ENCODE results near the gene NUMBL. TPM values are rescaled to one million over a fixed set of nuclear protein-coding genes. Genes with fewer than 3 reads are reported as not detected.
A peak's percentile ranks its signal among the peaks of the same experiment; 100 is the strongest.
"Not testable (repeated sequence)": the region's sequence is repeated elsewhere in the genome, so short reads cannot be mapped to it uniquely, and the experiment has no call there.

The NUMBL gene
- total and polyA plus RNA-seq, 2 donors, result 2.0 to 15.3 TPM

DNA sequence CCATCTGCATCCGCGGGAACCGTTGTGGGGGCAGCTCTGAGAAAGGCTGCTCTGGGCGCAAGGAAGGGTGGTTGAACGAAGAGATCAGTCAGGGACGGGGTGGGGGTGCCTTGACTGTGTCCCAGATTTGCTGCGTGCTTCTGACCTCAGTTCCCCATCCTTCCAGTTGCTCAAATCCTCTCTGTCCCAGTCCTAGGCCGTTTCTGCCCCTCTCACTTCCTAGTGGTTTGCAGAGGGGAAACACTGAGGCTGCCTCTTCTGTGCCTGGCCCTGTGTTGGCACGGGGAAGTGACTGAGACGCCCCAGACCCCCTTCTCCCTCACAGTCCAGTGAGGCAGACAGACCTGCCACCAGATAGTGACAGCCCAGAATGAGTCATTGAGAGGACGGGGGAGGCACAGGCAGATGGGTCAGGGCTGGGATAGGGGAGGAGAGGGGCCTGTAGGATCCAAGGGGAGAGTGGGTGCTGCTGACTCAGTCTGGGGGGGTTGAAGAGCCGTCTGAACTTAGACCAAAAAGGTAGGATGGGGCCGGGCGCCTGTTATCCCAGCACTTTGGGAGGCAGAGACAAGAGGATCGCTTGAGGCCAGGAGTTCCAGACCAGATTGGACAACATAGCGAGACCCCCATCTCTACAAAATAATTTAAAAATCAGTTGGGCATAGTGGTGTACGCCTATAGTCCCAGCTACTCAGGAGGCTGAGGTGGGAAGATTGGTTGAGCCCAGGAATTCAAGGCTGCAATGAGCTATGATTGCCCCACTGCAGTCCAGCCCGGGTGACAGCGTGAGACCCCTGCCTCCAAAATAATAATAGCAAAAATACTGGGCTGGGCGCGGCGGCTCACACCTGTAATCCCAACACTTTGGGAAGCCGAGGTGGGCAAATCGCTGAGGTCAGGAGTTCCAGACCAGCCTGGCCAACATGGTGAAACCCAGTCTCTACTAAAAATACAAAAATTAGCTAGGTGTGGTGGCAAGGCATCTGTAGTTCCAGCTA lies 26.5 kb downstream of the NUMBL start:
- H3K9me3 ChIP-seq (ENCODE audit: control insufficient read depth in 2 of 2, insufficient read depth in 1 of 2, low read length in 1 of 2), result no peaks in the 10 kb centered on the region
- peak overlapping the region; percentile 69 to 90 for H3K27ac ChIP-seq (ENCODE audit: low read depth in 1 of 2, low read length in 1 of 2)
- DNase-seq (ENCODE audit: low read depth in 6 of 9, low spot score in 9 of 9), result peak in 1 of 9 donors; percentile 17
- WGBS, result 56% methylated on average over 24 of the region's 24 CpGs
- peak overlapping the region; percentile 54 to 80 for H3K4me3 ChIP-seq (ENCODE audit: low read length in 2 of 2)
- H3K27me3 ChIP-seq (ENCODE audit: control insufficient read depth in 2 of 2, insufficient read depth in 1 of 2, low read length in 1 of 2), result peaks cover 0 to 9% of the 10 kb centered on the region in 2 donors
- peaks cover 2 to 5% of the 10 kb centered on the region in 2 donors for H3K36me3 ChIP-seq (ENCODE audit: control insufficient read depth in 2 of 2, insufficient read depth in 2 of 2, low read length in 1 of 2)
- peaks cover 8 to 11% of the 10 kb centered on the region in 2 donors for H3K4me1 ChIP-seq (ENCODE audit: control insufficient read depth in 2 of 2, insufficient read depth in 2 of 2, low read length in 2 of 2)

DNA sequence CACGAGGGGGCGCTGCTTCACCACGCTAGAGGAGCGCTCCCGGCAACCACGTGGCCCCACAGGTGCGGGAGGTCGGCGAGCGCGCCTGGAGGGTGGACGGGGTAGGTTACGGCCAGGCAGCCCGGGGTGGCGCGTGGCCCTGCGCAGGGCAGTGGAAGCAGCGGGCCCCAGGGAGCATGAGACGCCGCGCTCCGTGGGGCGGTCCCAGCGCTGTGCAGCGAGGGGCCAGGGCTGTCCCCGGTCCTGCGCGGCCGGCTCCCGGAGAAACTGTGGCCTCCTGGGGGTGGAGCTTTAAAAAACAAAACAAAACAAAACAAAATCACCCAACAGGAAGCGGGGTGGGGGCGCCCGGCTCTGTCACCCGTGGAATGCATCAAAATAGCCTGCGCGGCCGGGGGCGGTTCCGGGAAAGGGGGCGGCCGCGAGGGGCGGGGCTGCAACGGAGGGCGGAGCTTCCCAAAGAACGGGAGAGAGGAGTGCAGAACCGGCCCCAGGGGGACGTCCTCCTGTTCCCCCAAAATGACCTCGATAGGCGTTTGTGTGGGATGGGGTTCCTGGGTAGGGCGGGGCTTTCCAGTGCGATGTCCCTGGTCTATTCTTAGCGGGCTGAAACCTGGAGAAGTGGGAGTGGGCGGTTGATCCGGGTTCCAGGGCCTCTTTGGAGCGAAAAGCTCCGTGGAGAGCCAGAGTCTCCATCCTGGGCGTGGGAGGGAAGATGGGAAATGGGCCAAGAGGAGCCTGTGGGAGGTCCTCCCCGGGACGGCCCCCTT lies 27.3 kb downstream of the NUMBL start:
- under 1% methylated on average over 60 of the region's 60 CpGs for WGBS
- H3K27ac ChIP-seq (ENCODE audit: low read depth in 1 of 2, low read length in 1 of 2), result peak overlapping the region; percentile 69 to 90
- H3K4me3 ChIP-seq (ENCODE audit: low read length in 2 of 2), result peak overlapping the region; percentile 54 to 80

DNA sequence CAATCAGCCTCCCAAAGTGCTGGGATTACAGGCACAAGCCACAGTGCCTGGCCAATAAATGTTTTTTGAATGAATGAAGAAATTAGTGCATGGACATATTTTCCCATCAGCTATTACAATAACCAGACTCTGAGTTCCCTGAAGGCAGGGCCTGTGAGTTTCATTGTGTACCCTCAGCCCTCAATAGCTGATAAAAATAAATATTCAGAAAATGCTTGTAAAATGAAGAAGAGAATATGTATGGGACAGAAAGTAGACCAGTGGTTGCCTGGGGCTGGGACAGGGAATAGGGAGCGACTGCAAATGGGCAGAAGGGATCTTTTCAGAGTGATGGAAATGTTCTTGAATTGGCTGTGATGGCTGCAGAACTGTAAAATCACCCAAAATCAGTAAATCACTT lies 28.8 kb downstream of the NUMBL start:
- Histone ChIP-seq H3K9me3 (ENCODE audit: control insufficient read depth in 2 of 2, insufficient read depth in 1 of 2, low read length in 1 of 2) (no peaks in the 10 kb centered on the region), H3K4me1 (ENCODE audit: control insufficient read depth in 2 of 2, insufficient read depth in 2 of 2, low read length in 2 of 2) (peaks cover 8 to 11% of the 10 kb centered on the region in 2 donors), H3K27ac (ENCODE audit: low read depth in 1 of 2, low read length in 1 of 2) (no peak overlapping the region), H3K4me3 (ENCODE audit: low read length in 2 of 2) (no peak overlapping the region), H3K36me3 (ENCODE audit: control insufficient read depth in 2 of 2, insufficient read depth in 2 of 2, low read length in 1 of 2) (no peaks in the 10 kb centered on the region), H3K27me3 (ENCODE audit: control insufficient read depth in 2 of 2, insufficient read depth in 1 of 2, low read length in 1 of 2) (peaks cover 0 to 9% of the 10 kb centered on the region in 2 donors)
- no peak for DNase-seq (ENCODE audit: low read depth in 6 of 9, low spot score in 9 of 9)
- 98% methylated on average over 1 of the region's 1 CpG for whole genome bisulfite sequencing

More for the DNA sequence above, 27.3 kb downstream of the NUMBL start:
- Histone ChIP-seq H3K9me3 (ENCODE audit: control insufficient read depth in 2 of 2, insufficient read depth in 1 of 2, low read length in 1 of 2) (no peaks in the 10 kb centered on the region), H3K4me1 (ENCODE audit: control insufficient read depth in 2 of 2, insufficient read depth in 2 of 2, low read length in 2 of 2) (peaks cover 8 to 11% of the 10 kb centered on the region in 2 donors), H3K36me3 (ENCODE audit: control insufficient read depth in 2 of 2, insufficient read depth in 2 of 2, low read length in 1 of 2) (peaks cover 0 to 5% of the 10 kb centered on the region in 2 donors), H3K27me3 (ENCODE audit: control insufficient read depth in 2 of 2, insufficient read depth in 1 of 2, low read length in 1 of 2) (peaks cover 0 to 9% of the 10 kb centered on the region in 2 donors)
- peak; percentile 62 to 94 (median 87) for DNase-seq (ENCODE audit: low read depth in 6 of 9, low spot score in 9 of 9)

DNA sequence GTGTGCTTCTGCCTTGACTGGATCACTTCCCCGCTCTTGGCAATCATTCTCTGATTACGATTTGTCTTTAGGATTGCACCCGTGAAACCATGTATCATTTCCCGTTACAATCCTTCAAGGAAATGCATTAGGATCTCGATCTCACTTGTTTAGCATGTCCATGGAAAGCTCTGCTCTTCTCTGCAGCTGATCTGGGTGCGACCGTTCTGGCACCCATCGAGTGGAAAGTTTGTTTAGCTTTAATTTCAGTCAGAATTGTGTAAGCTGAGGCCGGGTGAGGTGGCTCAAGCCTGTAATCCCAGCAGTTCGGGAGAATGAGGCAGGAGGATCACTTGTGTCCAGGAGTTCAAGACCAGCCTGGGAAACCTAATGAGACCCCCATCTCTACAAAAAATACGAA lies 30.9 kb downstream of the NUMBL start:
- Histone ChIP-seq H3K27ac (ENCODE audit: low read depth in 1 of 2, low read length in 1 of 2) (no peak overlapping the region), H3K4me1 (ENCODE audit: control insufficient read depth in 2 of 2, insufficient read depth in 2 of 2, low read length in 2 of 2) (peaks cover 8 to 11% of the 10 kb centered on the region in 2 donors), H3K9me3 (ENCODE audit: control insufficient read depth in 2 of 2, insufficient read depth in 1 of 2, low read length in 1 of 2) (no peaks in the 10 kb centered on the region), H3K27me3 (ENCODE audit: control insufficient read depth in 2 of 2, insufficient read depth in 1 of 2, low read length in 1 of 2) (peaks cover 0 to 9% of the 10 kb centered on the region in 2 donors), H3K4me3 (ENCODE audit: low read length in 2 of 2) (no peak overlapping the region), H3K36me3 (ENCODE audit: control insufficient read depth in 2 of 2, insufficient read depth in 2 of 2, low read length in 1 of 2) (no peaks in the 10 kb centered on the region)
- WGBS, result 95% methylated on average over 11 of the region's 11 CpGs
- no peak for DNase-seq (ENCODE audit: low read depth in 6 of 9, low spot score in 9 of 9)

DNA sequence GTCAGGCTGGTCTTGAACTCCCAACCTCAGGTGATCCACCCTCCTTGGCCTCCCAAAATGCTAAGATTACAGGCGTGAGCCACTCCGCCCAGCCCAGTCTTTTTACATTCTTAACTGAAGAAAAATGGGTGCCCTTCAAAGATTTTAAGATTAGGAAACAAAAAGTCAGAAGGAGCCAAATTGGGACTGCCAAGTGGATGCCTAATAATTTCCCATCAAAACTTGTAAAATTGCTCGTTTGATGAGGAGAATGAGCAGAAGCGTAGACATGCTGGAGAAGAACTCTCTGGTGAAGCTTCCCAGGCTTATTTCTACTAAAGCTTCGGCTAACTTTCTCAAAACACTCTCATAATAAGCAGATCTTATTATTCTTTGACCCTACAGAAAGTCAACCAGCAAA lies 31.3 kb downstream of the NUMBL start:
- no peak for DNase-seq (ENCODE audit: low read depth in 6 of 9, low spot score in 9 of 9)
- Histone ChIP-seq H3K4me1 (ENCODE audit: control insufficient read depth in 2 of 2, insufficient read depth in 2 of 2, low read length in 2 of 2) (peaks cover 8 to 11% of the 10 kb centered on the region in 2 donors), H3K4me3 (ENCODE audit: low read length in 2 of 2) (no peak overlapping the region), H3K27me3 (ENCODE audit: control insufficient read depth in 2 of 2, insufficient read depth in 1 of 2, low read length in 1 of 2) (peaks cover 0 to 9% of the 10 kb centered on the region in 2 donors), H3K27ac (ENCODE audit: low read depth in 1 of 2, low read length in 1 of 2) (no peak overlapping the region), H3K9me3 (ENCODE audit: control insufficient read depth in 2 of 2, insufficient read depth in 1 of 2, low read length in 1 of 2) (no peaks in the 10 kb centered on the region), H3K36me3 (ENCODE audit: control insufficient read depth in 2 of 2, insufficient read depth in 2 of 2, low read length in 1 of 2) (no peaks in the 10 kb centered on the region)
- WGBS, result 96% methylated on average over 5 of the region's 5 CpGs

DNA sequence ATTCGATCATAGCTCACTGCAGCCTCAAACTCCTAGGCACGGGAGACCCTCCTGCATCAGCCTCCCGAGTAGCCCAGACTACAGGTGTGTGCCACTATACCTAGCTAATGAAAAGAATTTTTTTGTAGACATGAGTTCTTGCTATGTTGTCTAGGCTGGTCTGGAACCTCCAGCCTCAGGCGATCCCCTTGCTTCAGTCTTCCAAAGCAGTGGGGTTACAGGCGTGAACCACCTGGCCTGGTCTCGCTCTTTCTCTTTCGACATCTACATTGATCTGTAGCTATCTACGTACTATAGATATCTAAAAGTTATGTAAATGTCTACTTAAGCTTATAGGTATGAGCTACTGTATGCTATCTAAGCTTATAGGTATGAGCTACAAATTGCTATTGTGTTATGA lies 32.4 kb downstream of the NUMBL start:
- H3K4me1 ChIP-seq (ENCODE audit: control insufficient read depth in 2 of 2, insufficient read depth in 2 of 2, low read length in 2 of 2), result peaks cover under 1 to 1% of the 10 kb centered on the region in 2 donors
- no peaks in the 10 kb centered on the region for H3K9me3 ChIP-seq (ENCODE audit: control insufficient read depth in 2 of 2, insufficient read depth in 1 of 2, low read length in 1 of 2)
- H3K4me3 ChIP-seq (ENCODE audit: low read length in 2 of 2), result no peak overlapping the region
- peaks cover 0 to 2% of the 10 kb centered on the region in 2 donors for H3K27me3 ChIP-seq (ENCODE audit: control insufficient read depth in 2 of 2, insufficient read depth in 1 of 2, low read length in 1 of 2)
- H3K36me3 ChIP-seq (ENCODE audit: control insufficient read depth in 2 of 2, insufficient read depth in 2 of 2, low read length in 1 of 2), result no peaks in the 10 kb centered on the region
- DNase-seq (ENCODE audit: low read depth in 6 of 9, low spot score in 9 of 9), result no peak
- WGBS, result 99% methylated on average over 8 of the region's 8 CpGs
- H3K27ac ChIP-seq (ENCODE audit: low read depth in 1 of 2, low read length in 1 of 2), result no peak overlapping the region

DNA sequence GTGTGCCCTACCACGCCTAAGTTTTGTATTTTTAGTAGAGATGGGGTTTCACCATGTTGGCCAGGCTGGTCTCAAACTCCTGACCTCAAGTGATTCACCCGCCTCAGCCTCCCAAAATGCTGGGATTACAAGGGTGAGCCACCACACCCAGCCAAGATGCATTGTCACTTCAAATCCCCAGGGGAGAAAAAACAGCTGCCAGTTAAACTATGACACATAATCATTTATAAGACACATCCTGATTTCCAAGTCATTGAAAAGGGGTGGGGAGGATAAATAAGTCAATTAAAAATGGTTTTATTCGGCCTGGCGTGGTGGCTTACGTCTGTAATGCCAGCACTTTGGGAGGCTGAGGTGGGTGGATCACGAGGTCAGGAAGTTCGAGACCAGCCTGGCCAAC lies 34.8 kb downstream of the NUMBL start:
- H3K4me3 ChIP-seq (ENCODE audit: low read length in 2 of 2); H3K4me1 ChIP-seq (ENCODE audit: control insufficient read depth in 2 of 2, insufficient read depth in 2 of 2, low read length in 2 of 2); H3K27me3 ChIP-seq (ENCODE audit: control insufficient read depth in 2 of 2, insufficient read depth in 1 of 2, low read length in 1 of 2); H3K36me3 ChIP-seq (ENCODE audit: control insufficient read depth in 2 of 2, insufficient read depth in 2 of 2, low read length in 1 of 2); H3K27ac ChIP-seq (ENCODE audit: low read depth in 1 of 2, low read length in 1 of 2); DNase-seq (ENCODE audit: low read depth in 6 of 9, low spot score in 9 of 9); H3K9me3 ChIP-seq (ENCODE audit: control insufficient read depth in 2 of 2, insufficient read depth in 1 of 2, low read length in 1 of 2): not testable (repeated sequence)
- WGBS, result 95% methylated on average over 7 of the region's 7 CpGs

DNA sequence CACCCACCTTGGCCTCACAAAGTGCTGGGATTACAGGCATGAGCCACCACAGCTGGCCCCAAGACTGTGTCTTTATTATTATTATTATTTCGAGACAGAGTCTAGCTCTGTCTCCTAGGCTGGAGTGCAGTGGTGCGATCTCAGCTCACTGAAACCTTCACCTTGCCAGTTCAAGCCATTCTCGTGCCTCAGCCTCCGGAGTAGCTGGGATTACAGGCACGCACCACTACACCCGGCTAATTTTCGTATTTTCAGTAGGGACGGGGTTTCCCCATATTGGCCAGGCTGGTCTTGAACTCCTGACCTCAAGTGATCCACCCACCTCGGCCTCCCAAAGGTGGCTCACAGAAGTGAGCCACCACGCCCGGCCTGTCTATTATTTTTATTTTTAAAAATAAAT lies 38.1 kb downstream of the NUMBL start:
- not testable (repeated sequence) for DNase-seq (ENCODE audit: low read depth in 6 of 9, low spot score in 9 of 9); H3K4me1 ChIP-seq (ENCODE audit: control insufficient read depth in 2 of 2, insufficient read depth in 2 of 2, low read length in 2 of 2); H3K9me3 ChIP-seq (ENCODE audit: control insufficient read depth in 2 of 2, insufficient read depth in 1 of 2, low read length in 1 of 2); H3K36me3 ChIP-seq (ENCODE audit: control insufficient read depth in 2 of 2, insufficient read depth in 2 of 2, low read length in 1 of 2); H3K27me3 ChIP-seq (ENCODE audit: control insufficient read depth in 2 of 2, insufficient read depth in 1 of 2, low read length in 1 of 2); H3K27ac ChIP-seq (ENCODE audit: low read depth in 1 of 2, low read length in 1 of 2); H3K4me3 ChIP-seq (ENCODE audit: low read length in 2 of 2)
- WGBS, result 95% methylated on average over 11 of the region's 11 CpGs

Measured in thymus (tissue), 11 donors.